ENCODE data around the gene SSTR3.

DNA sequence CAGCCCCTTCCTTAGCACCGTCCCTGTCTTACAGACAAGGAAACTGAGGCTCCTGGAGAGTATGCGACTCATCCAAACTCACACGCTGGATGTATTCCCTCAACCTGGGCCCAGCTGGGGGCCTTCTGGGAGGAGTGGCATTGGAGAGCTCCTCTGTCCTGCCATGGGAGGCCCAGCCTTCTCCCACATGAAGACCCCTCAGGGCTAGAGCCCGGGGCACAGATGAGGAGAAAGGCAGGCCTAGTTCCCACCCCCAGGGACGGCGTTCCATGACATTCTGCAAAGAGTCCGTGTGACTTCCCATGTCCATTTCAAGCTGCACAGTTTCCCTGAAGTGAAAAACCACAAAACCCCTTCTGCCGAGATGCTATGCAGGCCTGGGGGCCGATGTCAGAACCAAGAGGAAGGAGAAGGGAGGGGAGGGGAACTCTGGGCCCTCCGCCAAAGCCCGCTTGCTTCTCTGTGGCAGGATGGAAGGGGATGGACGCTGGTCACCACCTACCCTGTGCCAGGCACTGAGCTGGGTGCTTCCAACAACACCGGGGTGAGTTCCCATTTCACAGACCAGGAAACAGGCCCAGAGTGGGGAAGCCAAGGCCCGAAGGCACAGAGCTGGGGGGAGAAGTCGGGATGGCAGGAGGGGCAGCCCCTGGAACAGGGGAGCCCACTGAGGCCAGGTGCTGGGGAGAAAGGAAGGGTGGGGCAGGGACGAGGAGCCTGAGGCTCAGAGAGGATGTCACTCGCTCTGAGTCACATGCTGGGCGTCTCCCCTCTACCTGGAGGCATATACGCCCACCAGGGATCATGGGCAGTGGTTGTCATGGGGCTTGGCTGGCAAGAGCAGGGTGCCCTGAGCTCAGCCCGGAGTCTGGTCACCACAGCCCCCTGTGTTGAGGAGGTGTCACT, 16.1 kb upstream of the SSTR3 start:
- TF ChIP-seq EZH2 (IDR thresholded peaks at IDR 0.05; ENCODE audit: insufficient read depth, poor library complexity, severe bottlenecking), result no peak
- TF ChIP-seq EZH2phosphoT487 (IDR thresholded peaks at IDR 0.05; ENCODE audit: insufficient read depth, low read depth), result no peak

Data from GM23248 (cell line).